Gastrocnemius medialis (tissue), 4 donors: ENCODE measurements around the gene OR1C1. TPM values are rescaled to one million over a fixed set of nuclear protein-coding genes. Genes with fewer than 3 reads are reported as not detected.
"Not testable (repeated sequence)": the region's sequence is repeated elsewhere in the genome, so short reads cannot be mapped to it uniquely, and the experiment has no call there.

Experiments
- ATAC-seq, 2 donors: fragments of 150-250 bp; one replicate each; pipeline ENCODE4 v1.9.1; 2016
- DNase-seq, 2 donors: peaks; one replicate each; pipeline ENCODE4 v3.0.0-alpha.2; 2019
- H3K27ac ChIP-seq, 4 donors: fragments of 200-600 bp; sonication (generic); 1 replicate in 1 of 4; 2 replicates in 3 of 4; pipeline ENCODE4 v1.5.1; 2016 to 2018; ENCODE audit warnings: mild to moderate bottlenecking in 2 of 4, moderate library complexity in 1 of 4
- H3K27me3 ChIP-seq, 3 donors: fragments of 200-600 bp; sonication (generic) in 2 of 3; 1 replicate in 1 of 3; 2 replicates in 2 of 3; pipeline versions ENCODE4 v1.5.1 to v1.6.0; 2016 to 2019; ENCODE audit warnings: mild to moderate bottlenecking in 1 of 3, moderate library complexity in 1 of 3
- H3K36me3 ChIP-seq, 2 donors: fragments of 200-600 bp; sonication (generic) in 1 of 2; one replicate each; pipeline ENCODE4 v1.5.1; 2017 to 2018
- H3K4me1 ChIP-seq, 2 donors: fragments of 200-600 bp; sonication (generic) in 1 of 2; one replicate each; pipeline ENCODE4 v1.5.1; 2016 to 2017; ENCODE audit warnings: mild to moderate bottlenecking in 2 of 2
- H3K4me3 ChIP-seq, 4 donors: fragments of 200-600 bp; sonication (generic) in 3 of 4; 1 replicate in 1 of 4; 2 replicates in 3 of 4; pipeline ENCODE4 v1.5.1; 2016 to 2019; ENCODE audit warnings: mild to moderate bottlenecking in 2 of 4
- H3K9me3 ChIP-seq, 3 donors: fragments of 200-600 bp; sonication (generic) in 2 of 3; 1 replicate in 1 of 3; 2 replicates in 2 of 3; pipeline ENCODE4 v1.5.1; 2016 to 2019
- CTCF ChIP-seq, 5 experiments: fragments of 450-650 bp in 3 of 5; fragments of 200-600 bp in 2 of 5; sonication (generic) in 2 of 5; IDR thresholded peaks in 4 of 5; conservative IDR thresholded peaks in 1 of 5; 1 replicate in 4 of 5; 2 replicates in 1 of 5; pipeline ENCODE4 v1.5.1; 2016 to 2019; ENCODE audit warnings: antibody characterized with exemption in 5 of 5, mild to moderate bottlenecking in 3 of 5, moderate library complexity in 3 of 5
- POLR2A ChIP-seq, 2 donors: fragments of 450-650 bp; IDR thresholded peaks; one replicate each; pipeline ENCODE4 v1.6.1; 2017; ENCODE audit warnings: antibody characterized with exemption in 2 of 2, mild to moderate bottlenecking in 2 of 2, moderate library complexity in 2 of 2
- in situ Hi-C, 4 donors: fragments of 200-750 bp; cut with MboI; loops; one replicate each; pipeline versions ENCODE4 v1.15.0 to v1.8.0; 2017; ENCODE audit warnings: low sequenced_read_pairs in 4 of 4
- intact Hi-C: fragments of 100-400 bp; cut with DNase I; formaldehyde crosslinking; loops from one replicate; pipeline ENCODE4 v1.15.1; 2023; ENCODE audit warnings: low total_unique reads
- total RNA-seq, 4 donors: library from RNA; depleted of rRNA; stranded (reverse); fragments of >200 nt; gene quantifications; one replicate each; pipeline versions ENCODE4 v1.1.0 to v1.2.3, GENCODE V29; 2016

The OR1C1 gene
- total RNA-seq, 4 donors from 2014 or later: not detected

GRCh38 chr1:247740721-247741120, 19.6 kb downstream of the OR1C1 start:
- Histone ChIP-seq H3K36me3 (no peaks in the 10 kb centered on the region), H3K27me3 (no peaks in the 10 kb centered on the region), H3K9me3 (no peaks in the 10 kb centered on the region), H3K4me1 (no peaks in the 10 kb centered on the region), H3K4me3 (no peak overlapping the region), H3K27ac (no peak overlapping the region)
- in situ Hi-C loops: no loop called here
- ATAC-seq: no peak
- DNase-seq: no peak
- TF ChIP-seq POLR2A (IDR thresholded peaks at IDR 0.05) (no peak), CTCF (IDR thresholded peaks at IDR 0.05 in 4 of 5, conservative IDR thresholded peaks at IDR 0.05 in 1 of 5) (no peak)
- intact Hi-C loops: no loop called here

GRCh38 chr1:247738315-247738714, 22.0 kb downstream of the OR1C1 start, which contains the start of gene OR14K1:
OR14K1 (plus strand) TSS chr1:247738615; CDS start chr1:247738615, 0 bp downstream.
- intact Hi-C loops: no loop called here
- in situ Hi-C loops: no loop called here

GRCh38 chr1:247721222-247721621, 39.1 kb downstream of the OR1C1 start:
- DNase-seq (no peak), ATAC-seq (no peak)
- Histone ChIP-seq H3K36me3 (no peaks in the 10 kb centered on the region), H3K9me3 (no peaks in the 10 kb centered on the region), H3K4me3 (no peak overlapping the region), H3K27ac (no peak overlapping the region), H3K4me1 (no peaks in the 10 kb centered on the region), H3K27me3 (no peaks in the 10 kb centered on the region)
- in situ Hi-C loops: no loop called here
- intact Hi-C loops: no loop called here
- TF ChIP-seq POLR2A (IDR thresholded peaks at IDR 0.05) (no peak), CTCF (IDR thresholded peaks at IDR 0.05 in 4 of 5, conservative IDR thresholded peaks at IDR 0.05 in 1 of 5) (no peak)

More at GRCh38 chr1:247738315-247738714, 22.0 kb downstream of the OR1C1 start, which contains the start of gene OR14K1:
- TF ChIP-seq CTCF (IDR thresholded peaks at IDR 0.05 in 4 of 5, conservative IDR thresholded peaks at IDR 0.05 in 1 of 5) (no peak), POLR2A (IDR thresholded peaks at IDR 0.05) (no peak)
- no peak within 1 kb of the TSS for H3K27ac ChIP-seq
- no peaks in the 10 kb centered on the region for H3K4me1 ChIP-seq
- no peak within 1 kb of the TSS for H3K4me3 ChIP-seq
- H3K9me3 ChIP-seq: no peaks in the 10 kb centered on the region
- H3K36me3 ChIP-seq: no peaks in the 10 kb centered on the region
- no peak for DNase-seq
- no peak for ATAC-seq
- H3K27me3 ChIP-seq: no peaks in the 10 kb centered on the region

- Histone ChIP-seq H3K9me3 (no peaks in the 10 kb centered on the region), H3K4me3 (no peak within 1 kb of the TSS), H3K27me3 (no peaks in the 10 kb centered on the region), H3K27ac (no peak within 1 kb of the TSS), H3K4me1 (no peaks in the 10 kb centered on the region), H3K36me3 (no peaks in the 10 kb centered on the region)
- intact Hi-C loops (no loop called here), in situ Hi-C loops (no loop called here)
- DNase-seq: no peak
- ATAC-seq: no peak
- TF ChIP-seq POLR2A (IDR thresholded peaks at IDR 0.05): no peak
- TF ChIP-seq CTCF (IDR thresholded peaks at IDR 0.05 in 4 of 5, conservative IDR thresholded peaks at IDR 0.05 in 1 of 5): no peak
These were observed 43.8 kb downstream of the OR1C1 start, which contains the start of gene OR6F1 for GRCh38 chr1:247716546-247716945. OR6F1 (minus strand) TSS chr1:247716646; CDS start chr1:247712755, 3,891 bp downstream.

GRCh38 chr1:247713753-247714152, 46.6 kb downstream of the OR1C1 start:
- ATAC-seq: no peak
- TF ChIP-seq POLR2A (IDR thresholded peaks at IDR 0.05) (no peak), CTCF (IDR thresholded peaks at IDR 0.05 in 4 of 5, conservative IDR thresholded peaks at IDR 0.05 in 1 of 5) (no peak)
- Histone ChIP-seq H3K4me3 (no peak overlapping the region), H3K27me3 (no peaks in the 10 kb centered on the region), H3K9me3 (no peaks in the 10 kb centered on the region), H3K27ac (no peak overlapping the region), H3K4me1 (no peaks in the 10 kb centered on the region), H3K36me3 (no peaks in the 10 kb centered on the region)
- in situ Hi-C loops (no loop called here), intact Hi-C loops (no loop called here)
- DNase-seq: no peak

GRCh38 chr1:247710681-247711080, 49.7 kb downstream of the OR1C1 start:
- H3K27ac ChIP-seq, H3K27me3 ChIP-seq, in situ Hi-C loops, H3K4me1 ChIP-seq, H3K4me3 ChIP-seq, intact Hi-C loops, DNase-seq, ATAC-seq, H3K36me3 ChIP-seq, H3K9me3 ChIP-seq: not testable (repeated sequence)
